GM18508 (cell line): ENCODE data around the gene NHERF1.

Experiments
- ATAC-seq: cut with Tn5 transposase; IDR thresholded peaks from one replicate; pipeline ENCODE4 v1.9.1; 2021; ENCODE audit warnings: moderate number of reproducible peaks; ENCODE audit not compliant: insufficient read depth, unreplicated experiment

Gene NHERF1

DNA sequence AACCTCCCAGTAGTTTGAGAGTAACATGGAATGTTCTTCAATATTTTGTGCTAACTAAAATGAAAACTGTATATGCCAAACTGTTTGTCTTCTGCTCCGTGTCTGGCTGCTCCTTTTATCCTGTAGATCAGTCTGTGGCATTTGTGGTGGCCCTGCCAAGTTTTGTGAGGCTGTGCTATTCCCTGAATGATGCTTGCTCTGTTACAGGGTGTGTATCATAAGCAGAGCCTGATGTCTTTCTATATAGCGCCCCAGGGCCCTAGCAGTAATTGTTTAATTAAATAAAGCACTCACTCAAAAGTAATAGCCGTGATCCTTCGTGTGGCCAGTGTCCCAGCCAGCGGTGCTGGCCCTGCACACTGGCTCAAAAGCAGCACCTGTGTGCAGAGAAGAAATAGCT is 55.5 kb downstream of the NHERF1 start:
- no peak for ATAC-seq

- ATAC-seq = no peak
Observed at GRCh38 chr17:74804683-74805082, 56.3 kb downstream of the NHERF1 start.

DNA sequence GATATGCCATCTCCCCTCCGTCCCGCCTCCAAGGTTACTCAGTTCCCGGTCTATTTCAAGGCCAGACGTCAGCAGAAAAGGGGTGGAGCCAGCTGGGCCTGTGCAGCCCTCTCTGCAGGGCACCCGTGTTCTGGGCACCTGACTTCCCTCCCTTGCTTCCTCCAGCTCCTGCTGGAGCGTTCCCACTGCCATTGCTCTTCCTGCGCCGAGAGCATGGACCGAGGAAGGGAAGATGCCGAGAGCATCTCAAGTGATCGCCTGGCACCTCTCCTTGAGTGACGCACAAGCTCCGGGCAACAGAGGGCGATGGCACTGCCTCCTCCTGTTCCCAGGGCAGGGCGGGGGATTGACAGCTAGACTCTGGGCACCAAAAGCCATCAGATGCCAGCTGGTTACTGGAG is 57.2 kb downstream of the NHERF1 start:
- no peak for ATAC-seq

- ATAC-seq = no peak
Observed at GRCh38 chr17:74806334-74806733, 57.9 kb downstream of the NHERF1 start.

DNA sequence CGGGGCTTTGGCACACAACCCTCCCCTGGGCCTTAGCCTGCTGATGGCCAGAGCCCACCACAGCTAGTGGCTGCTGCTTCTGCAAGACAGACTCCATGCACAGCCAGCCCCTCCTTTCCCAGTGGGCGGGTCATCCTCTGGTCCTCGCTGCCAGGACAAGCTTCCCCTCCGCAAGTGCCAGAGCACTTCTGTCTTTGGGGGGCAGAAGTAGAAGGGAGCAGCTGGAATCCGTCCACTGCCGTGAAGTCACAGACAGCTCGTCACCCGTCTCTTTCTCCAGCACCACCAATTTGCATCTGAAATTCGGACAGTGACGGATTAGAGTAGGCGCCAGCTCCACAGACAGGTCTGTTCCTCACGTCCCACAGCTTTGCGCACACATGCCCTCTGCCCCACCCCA is 59.0 kb downstream of the NHERF1 start:
- no peak for ATAC-seq

- ATAC-seq = no peak
Observed at GRCh38 chr17:74807925-74808324, 59.5 kb downstream of the NHERF1 start.

GRCh38 chr17:74808714-74809430 is 60.4 kb downstream of the NHERF1 start:
- ATAC-seq = no peak

DNA sequence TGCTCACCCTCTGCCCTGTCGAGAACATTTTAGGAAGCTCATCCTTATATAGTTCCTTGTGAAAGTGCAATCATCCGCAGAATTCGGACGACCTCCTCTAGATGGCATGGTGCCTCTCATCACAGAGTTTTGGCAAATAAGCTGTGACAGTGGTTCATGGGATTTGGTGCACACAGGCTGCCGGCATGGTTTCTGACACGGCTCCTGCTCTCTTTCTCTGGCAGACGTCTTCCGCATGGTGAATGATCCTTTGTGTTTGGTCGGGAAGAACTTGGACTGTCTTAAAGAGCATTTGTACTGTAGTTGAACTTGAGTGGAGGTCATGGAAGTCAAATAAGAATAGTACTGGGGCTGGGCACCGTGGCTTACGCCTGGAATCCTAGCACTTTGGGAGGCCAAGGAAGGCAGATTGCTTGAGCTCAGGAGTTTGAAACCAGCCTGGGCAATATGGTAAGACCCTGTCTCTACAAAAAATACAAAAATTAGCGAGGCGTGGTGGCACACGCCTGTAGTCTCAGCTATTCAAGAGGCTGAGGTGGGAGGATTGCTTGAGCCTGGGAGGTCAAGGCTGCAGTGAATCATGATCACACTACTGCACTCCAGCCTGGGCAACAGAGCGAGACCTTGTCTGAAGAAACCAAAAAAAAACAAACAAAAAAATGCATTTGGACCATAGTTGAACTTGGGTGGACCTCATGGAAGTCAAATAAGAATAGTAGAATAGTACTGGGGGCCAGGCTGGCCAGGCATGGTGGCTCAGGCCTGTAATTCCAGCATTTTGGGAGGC is 62.5 kb downstream of the NHERF1 start:
- no peak for ATAC-seq

DNA sequence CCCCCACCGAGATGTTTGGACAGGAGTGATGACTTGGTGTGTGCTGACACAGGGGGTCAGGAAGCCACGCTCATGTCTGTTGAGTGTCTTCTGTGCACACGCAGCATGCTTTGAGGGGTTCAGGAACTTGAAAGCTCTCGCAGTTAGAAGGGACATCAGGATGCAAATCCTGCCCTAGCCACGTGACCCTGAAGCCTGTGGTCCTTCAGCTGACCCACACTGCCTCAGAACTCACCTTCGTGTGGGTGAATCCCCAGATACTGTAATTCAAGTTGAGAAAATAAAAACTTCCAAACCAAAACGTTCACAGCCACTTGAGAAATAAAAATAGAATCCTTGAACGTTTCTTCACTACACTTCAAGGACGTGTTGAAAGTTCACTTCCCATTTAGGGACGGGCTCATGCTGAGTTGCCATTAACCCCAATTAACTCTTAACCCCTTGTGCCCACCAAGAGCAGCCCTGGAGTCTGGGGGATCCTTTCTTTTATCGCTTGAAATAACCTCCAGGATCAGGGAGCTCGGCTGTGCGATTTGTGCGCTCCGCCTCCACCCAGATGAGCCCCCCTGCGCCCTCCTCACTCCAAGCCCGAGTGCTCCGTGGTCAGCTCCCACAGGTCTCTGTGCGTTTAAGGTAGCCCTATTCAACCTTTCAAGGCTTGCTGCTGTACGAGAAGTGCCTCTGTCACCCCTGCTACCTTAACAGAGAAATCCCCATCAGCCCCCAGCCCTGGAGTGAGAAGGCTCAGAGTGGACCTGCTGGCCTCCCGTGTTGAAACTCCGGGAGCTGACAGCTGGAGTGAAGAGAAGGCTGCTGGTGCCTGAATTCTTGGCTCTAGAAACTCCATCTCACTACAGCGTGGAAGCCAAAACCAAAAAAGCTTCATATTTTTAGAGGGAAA is 63.9 kb downstream of the NHERF1 start:
- no peak for ATAC-seq

DNA sequence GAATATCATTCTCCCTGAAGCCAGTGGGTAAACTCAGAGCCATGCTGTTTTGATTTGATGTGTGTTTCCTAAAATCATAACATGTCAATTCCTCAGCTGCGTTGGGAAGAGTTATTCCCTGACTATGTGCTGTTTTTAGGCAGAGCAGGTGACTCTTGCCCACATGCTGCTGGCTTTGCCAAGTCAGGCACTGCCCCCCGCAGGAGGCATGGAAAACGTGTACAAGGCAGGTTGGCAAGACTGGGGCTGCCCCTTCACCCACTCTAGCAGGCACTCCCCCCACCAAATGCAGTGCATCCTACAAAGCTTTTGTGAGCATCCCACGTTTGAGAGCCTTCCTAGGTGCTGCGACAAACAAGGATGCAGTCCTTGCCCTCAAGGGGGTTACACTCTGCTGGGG is 66.0 kb downstream of the NHERF1 start:
- ATAC-seq = no peak

- no peak for ATAC-seq
Observed at GRCh38 chr17:74815067-74815466, 66.6 kb downstream of the NHERF1 start.

DNA sequence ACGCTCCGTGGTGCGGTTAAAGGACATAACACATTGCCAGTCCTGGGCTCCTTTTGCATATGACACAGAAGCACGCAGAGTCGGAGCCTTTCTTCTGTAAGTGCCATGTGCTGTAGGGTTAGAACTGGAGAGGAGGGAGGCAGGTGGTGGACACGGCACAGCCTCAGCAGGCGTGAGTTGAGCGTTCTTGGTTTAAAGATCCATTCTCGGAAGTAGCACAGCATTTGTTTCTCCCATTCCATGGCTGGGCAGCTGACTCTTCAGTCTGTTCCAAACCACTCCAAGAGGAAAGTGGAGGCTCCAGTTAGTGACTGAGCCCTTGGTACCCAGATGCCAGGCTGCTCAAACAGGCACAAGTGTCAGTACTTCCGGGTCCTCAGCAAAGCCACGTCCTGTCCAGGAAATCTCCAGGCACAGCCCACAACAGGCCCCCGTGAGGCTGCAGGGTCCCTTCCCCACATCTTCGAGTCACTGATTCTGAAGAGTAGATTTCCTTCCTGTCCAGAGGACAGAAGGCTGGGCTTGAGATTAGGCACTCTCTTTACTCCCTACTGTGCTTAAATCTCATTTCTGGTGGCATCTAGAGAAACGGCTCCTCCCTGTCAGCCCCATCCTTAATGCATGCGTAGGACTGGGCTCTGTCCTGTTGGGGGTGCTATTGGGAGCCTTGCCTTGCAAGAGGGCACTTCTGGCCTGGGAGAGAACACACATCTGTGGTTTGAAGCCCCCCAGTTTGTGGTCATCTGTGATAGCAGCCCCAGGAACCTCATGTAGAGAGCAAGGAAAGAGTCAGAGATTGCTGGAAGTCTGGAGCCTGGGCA is 67.3 kb downstream of the NHERF1 start:
- ATAC-seq = no peak

DNA sequence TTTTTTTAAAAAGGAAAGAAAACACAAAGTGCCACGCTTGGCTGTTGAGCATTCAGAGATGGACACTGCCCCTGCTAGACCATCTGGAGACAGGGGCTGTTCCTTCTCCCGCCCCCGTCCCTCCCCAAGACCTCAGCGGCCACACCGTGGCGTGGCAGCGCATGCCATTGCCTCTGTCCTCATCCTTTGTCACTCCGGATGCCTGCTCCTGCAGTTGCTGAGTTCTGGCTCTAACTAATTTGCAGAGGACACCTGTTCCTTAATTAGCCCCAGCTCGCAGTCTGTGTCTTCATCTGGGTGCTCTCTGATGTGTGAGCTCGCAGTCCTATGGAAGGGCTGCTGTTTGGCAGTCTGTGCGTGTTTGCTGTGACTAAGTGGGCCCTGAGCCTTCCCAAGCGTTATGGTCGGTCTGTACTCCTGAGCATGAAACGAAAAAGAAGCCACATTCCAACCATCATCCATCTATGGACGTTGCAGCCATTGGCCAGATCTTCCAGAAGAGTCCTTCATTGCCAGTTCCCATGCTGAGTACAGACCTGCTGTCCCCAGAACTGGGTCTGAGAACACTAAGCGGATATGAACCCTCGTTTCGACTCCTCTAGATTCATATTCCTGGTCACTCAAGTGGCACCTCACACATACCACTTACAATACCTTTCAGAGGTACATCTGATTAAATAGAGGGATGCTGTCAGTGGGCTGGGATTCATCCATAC is 68.6 kb downstream of the NHERF1 start:
- no peak for ATAC-seq

DNA sequence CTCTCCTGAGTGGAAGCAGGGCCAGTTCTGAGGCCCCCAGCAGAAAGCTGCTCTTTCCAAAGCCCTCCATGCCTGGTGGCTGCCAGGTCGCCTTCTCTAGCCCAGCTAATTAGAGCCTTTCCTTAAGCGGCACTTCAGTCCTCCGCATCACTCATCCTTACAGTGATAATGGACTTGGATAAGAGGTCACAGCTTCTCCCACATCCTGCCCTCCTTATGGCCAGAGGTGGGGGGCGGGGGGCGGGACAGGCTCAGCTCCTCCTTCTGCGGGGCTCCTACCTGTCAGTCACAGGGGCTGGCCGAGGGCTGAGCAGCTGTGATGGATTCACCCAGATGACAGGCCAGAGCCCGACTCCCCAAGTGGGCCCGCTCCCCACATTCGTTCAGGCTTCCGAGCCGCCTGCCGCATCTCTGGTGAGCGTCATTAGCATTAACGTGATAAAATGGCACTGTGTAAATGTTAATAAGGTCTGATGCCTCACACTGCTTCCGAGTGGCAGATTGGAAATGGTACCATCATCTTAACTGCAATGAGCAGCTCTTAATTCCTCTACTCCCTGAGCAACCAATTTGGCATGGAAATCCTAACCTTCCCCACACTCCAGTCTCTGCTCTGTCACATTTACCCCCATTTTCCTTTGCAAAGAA is 70.0 kb downstream of the NHERF1 start:
- no peak for ATAC-seq
